Spleen (tissue), 11 donors: ENCODE measurements around the gene GLRX. TPM values are rescaled to one million over a fixed set of nuclear protein-coding genes. Genes with fewer than 3 reads are reported as not detected.
A peak's percentile ranks its signal among the peaks of the same experiment; 100 is the strongest.

ENCODE experiments used
- DNase-seq: peaks from one replicate; pipeline ENCODE4 v3.0.0-alpha.2; 2020
- H3K27ac ChIP-seq, 8 donors: fragments of 200-600 bp; sonication (generic) in 7 of 8; 1 replicate in 4 of 8; 2 replicates in 4 of 8; pipeline versions ENCODE4 v1.5.0 to v1.8.0; 2016 to 2021; ENCODE audit warnings: inconsistent platforms in 4 of 8, mild to moderate bottlenecking in 4 of 8, moderate library complexity in 1 of 8
- H3K27me3 ChIP-seq, 7 donors: fragments of 200-600 bp; sonication (generic) in 6 of 7; replicated peaks in 1 of 7; 1 replicate in 4 of 7; 2 replicates in 3 of 7; pipeline versions ENCODE4 v1.5.0 to v1.8.0; 2016 to 2021; ENCODE audit warnings: inconsistent platforms in 3 of 7, mild to moderate bottlenecking in 1 of 7
- H3K36me3 ChIP-seq, 6 donors: fragments of 200-600 bp; sonication (generic) in 5 of 6; 1 replicate in 4 of 6; 2 replicates in 2 of 6; pipeline versions ENCODE4 v1.5.0 to v1.8.0; 2016 to 2021; ENCODE audit warnings: inconsistent platforms in 2 of 6
- H3K4me1 ChIP-seq, 6 donors: fragments of 200-600 bp; sonication (generic) in 5 of 6; 1 replicate in 3 of 6; 2 replicates in 3 of 6; pipeline versions ENCODE4 v1.5.0 to v1.8.0; 2016 to 2021; ENCODE audit warnings: inconsistent platforms in 3 of 6
- H3K4me3 ChIP-seq, 8 donors: fragments of 200-600 bp; sonication (generic) in 7 of 8; 1 replicate in 4 of 8; 2 replicates in 4 of 8; pipeline versions ENCODE4 v1.5.0 to v1.8.0; 2016 to 2021; ENCODE audit warnings: inconsistent platforms in 4 of 8, mild to moderate bottlenecking in 4 of 8, moderate library complexity in 2 of 8
- H3K9me3 ChIP-seq, 8 donors: fragments of 200-600 bp; sonication (generic) in 7 of 8; 1 replicate in 4 of 8; 2 replicates in 4 of 8; pipeline versions ENCODE4 v1.5.0 to v1.8.0; 2016 to 2021; ENCODE audit warnings: inconsistent platforms in 4 of 8
- POLR2A ChIP-seq, 3 donors: fragments of 450-650 bp; IDR thresholded peaks; one replicate each; pipeline ENCODE4 v1.5.1; 2017; ENCODE audit warnings: antibody characterized with exemption in 3 of 3, mild to moderate bottlenecking in 1 of 3
- POLR2AphosphoS5 ChIP-seq, 3 donors: sonication (generic); formaldehyde crosslinking; IDR thresholded peaks; one replicate each; pipeline ENCODE4 v1.5.1; 2017; ENCODE audit warnings: antibody characterized with exemption in 3 of 3
- WGBS, 5 donors: extraction: QIAGEN DNeasy Blood & Tissue Kit in 3 of 5; methylation state at CpG; one replicate each; pipeline versions ENCODE4 v1.1.5 to v1.1.7; 2013 to 2018; 5-methylcytosine and 5-hydroxymethylcytosine counted together
- intact Hi-C: fragments of 100-400 bp; cut with DNase I; formaldehyde crosslinking; loops from one replicate; pipeline ENCODE4 v1.15.0; 2023; ENCODE audit warnings: low total_unique reads
- polyA plus RNA-seq, 3 donors: library from polyadenylated mRNA; stranded (reverse); fragments of 200-250 nt; gene quantifications; one replicate each; pipeline ENCODE4 v1.2.1, GENCODE V29; 2013
- total RNA-seq, 7 donors: library from RNA; depleted of rRNA in 3 of 7; stranded (reverse); fragments of >200 nt in 3 of 7; fragmentation: NEBNext Ultra II Directional in 4 of 7; extraction: Animal tissue kit (Norgen Biotek cat#: 25700) in 4 of 7; gene quantifications; one replicate each; pipeline versions ENCODE4 v1.1.0 to v1.2.1, GENCODE V29; 2016 to 2021
- TF ChIP-seq, protein P1 (sequence below), 11 experiments: fragments of 200-600 bp in 7 of 11; fragments of 450-650 bp in 4 of 11; sonication (generic) in 4 of 11; IDR thresholded peaks in 8 of 11; conservative IDR thresholded peaks in 3 of 11; 1 replicate in 7 of 11; 2 replicates in 4 of 11; pipeline versions ENCODE4 v1.4.0 to v1.8.0; 2016 to 2021; ENCODE audit warnings: antibody characterized with exemption in 11 of 11, inconsistent platforms in 4 of 11, mild to moderate bottlenecking in 1 of 11
- donor health status: healthy with polysubstance abuse.
- donor health status: DM: no; HTN: no; CAD: no; lungs with moderate emphysema.
- donor health status: DM: no; HTN: no; CAD: no.
- donor health status: Bipolar disorder and iron deficiency.
- donor health status: healthy.
- donor health status: DM: no; HTN: no; CAD: no.
- donor health status: DM: yes; HTN: yes; CAD: no.

GLRX gene
- total and polyA plus RNA-seq, 10 donors, result 59.3 to 149 (median 88.2) TPM

DNA sequence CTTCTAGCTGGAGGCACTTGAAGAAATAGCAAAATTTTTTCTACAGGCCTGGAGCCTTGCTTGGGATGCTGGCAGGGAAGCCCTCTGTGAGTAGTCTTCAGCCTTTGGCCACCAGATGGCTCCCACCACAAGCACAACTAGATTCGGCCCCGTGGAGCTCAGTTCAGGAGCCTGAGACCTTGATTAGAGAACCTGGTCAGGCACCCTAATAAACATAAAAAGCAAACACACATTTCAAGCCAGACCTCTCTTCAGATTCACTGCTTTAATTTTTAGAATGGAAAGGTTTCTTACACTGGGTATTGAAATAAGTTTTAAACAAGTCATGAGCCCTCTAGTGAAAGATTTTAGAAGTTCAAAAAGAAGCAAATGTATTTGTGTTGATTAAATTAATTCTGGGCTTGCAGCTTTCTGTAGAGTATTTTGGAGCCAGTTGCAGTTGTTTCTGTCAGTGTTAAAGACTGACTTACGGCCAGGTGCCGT, 41.4 kb downstream of the GLRX start:
- H3K4me3 ChIP-seq, result no peak overlapping the region

GRCh38 chr5:95780597-95780996, 41.9 kb downstream of the GLRX start:
- H3K4me1 ChIP-seq, result peaks cover 4 to 34% (median 16%) of the 10 kb centered on the region in 6 donors
- TF ChIP-seq POLR2AphosphoS5 (IDR thresholded peaks at IDR 0.05) (no peak), POLR2A (IDR thresholded peaks at IDR 0.05) (no peak)
- TF ChIP-seq, protein P1, sequence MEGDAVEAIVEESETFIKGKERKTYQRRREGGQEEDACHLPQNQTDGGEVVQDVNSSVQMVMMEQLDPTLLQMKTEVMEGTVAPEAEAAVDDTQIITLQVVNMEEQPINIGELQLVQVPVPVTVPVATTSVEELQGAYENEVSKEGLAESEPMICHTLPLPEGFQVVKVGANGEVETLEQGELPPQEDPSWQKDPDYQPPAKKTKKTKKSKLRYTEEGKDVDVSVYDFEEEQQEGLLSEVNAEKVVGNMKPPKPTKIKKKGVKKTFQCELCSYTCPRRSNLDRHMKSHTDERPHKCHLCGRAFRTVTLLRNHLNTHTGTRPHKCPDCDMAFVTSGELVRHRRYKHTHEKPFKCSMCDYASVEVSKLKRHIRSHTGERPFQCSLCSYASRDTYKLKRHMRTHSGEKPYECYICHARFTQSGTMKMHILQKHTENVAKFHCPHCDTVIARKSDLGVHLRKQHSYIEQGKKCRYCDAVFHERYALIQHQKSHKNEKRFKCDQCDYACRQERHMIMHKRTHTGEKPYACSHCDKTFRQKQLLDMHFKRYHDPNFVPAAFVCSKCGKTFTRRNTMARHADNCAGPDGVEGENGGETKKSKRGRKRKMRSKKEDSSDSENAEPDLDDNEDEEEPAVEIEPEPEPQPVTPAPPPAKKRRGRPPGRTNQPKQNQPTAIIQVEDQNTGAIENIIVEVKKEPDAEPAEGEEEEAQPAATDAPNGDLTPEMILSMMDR (IDR thresholded peaks at IDR 0.05 in 8 of 11, conservative IDR thresholded peaks at IDR 0.05 in 3 of 11), result no peak
- DNase-seq, result no peak
- intact Hi-C loops, result no loop called here
- no peaks in the 10 kb centered on the region for H3K9me3 ChIP-seq
- 67 to 78% (median 72%) methylated on average over 7 of the region's 7 CpGs for WGBS, 5 donors
- H3K36me3 ChIP-seq, result peaks cover 0 to 21% (median 0%) of the 10 kb centered on the region in 6 donors
- H3K4me3 ChIP-seq, result no peak overlapping the region
- H3K27ac ChIP-seq, result peak overlapping the region in 5 of 8 donors; percentile 26 to 59 (median 49)
- H3K27me3 ChIP-seq, result no peaks in the 10 kb centered on the region

More for the DNA sequence above, 41.4 kb downstream of the GLRX start:
- peak overlapping the region in 5 of 8 donors; percentile 26 to 59 (median 49) for H3K27ac ChIP-seq
- WGBS, 5 donors, result 30 to 38% (median 36%) methylated on average over 4 of the region's 4 CpGs
- intact Hi-C loops, result no loop called here
- peaks cover 4 to 34% (median 16%) of the 10 kb centered on the region in 6 donors for H3K4me1 ChIP-seq
- peaks cover 0 to 21% (median 0%) of the 10 kb centered on the region in 6 donors for H3K36me3 ChIP-seq
- no peaks in the 10 kb centered on the region for H3K27me3 ChIP-seq
- H3K9me3 ChIP-seq, result no peaks in the 10 kb centered on the region
- no peak for TF ChIP-seq POLR2A (IDR thresholded peaks at IDR 0.05)
- TF ChIP-seq, protein P1 (IDR thresholded peaks at IDR 0.05 in 8 of 11, conservative IDR thresholded peaks at IDR 0.05 in 3 of 11), result peak; percentile 77 to 92 (median 89)
- TF ChIP-seq POLR2AphosphoS5 (IDR thresholded peaks at IDR 0.05), result peak in 1 of 3 donors; percentile 25
- DNase-seq, result peak; percentile 92

GRCh38 chr5:95779611-95780010, 42.9 kb downstream of the GLRX start:
- 29 to 42% (median 36%) methylated on average over 2 of the region's 2 CpGs for WGBS, 5 donors
- Histone ChIP-seq H3K27me3 (no peaks in the 10 kb centered on the region), H3K36me3 (peaks cover 0 to 11% (median 0%) of the 10 kb centered on the region in 6 donors), H3K27ac (peak overlapping the region in 5 of 8 donors; percentile 29 to 59 (median 53)), H3K4me3 (no peak overlapping the region), H3K9me3 (no peaks in the 10 kb centered on the region), H3K4me1 (peaks cover 4 to 34% (median 16%) of the 10 kb centered on the region in 6 donors)
- no peak for DNase-seq
- intact Hi-C loops, result loop anchor here (10.0 kb wide), 2 partner anchors 115 to 565 kb away; no protein-coding TSS in a partner anchor
- no peak for TF ChIP-seq POLR2A (IDR thresholded peaks at IDR 0.05)
- TF ChIP-seq, protein P1 (IDR thresholded peaks at IDR 0.05 in 8 of 11, conservative IDR thresholded peaks at IDR 0.05 in 3 of 11), result no peak
- TF ChIP-seq POLR2AphosphoS5 (IDR thresholded peaks at IDR 0.05), result no peak

DNA sequence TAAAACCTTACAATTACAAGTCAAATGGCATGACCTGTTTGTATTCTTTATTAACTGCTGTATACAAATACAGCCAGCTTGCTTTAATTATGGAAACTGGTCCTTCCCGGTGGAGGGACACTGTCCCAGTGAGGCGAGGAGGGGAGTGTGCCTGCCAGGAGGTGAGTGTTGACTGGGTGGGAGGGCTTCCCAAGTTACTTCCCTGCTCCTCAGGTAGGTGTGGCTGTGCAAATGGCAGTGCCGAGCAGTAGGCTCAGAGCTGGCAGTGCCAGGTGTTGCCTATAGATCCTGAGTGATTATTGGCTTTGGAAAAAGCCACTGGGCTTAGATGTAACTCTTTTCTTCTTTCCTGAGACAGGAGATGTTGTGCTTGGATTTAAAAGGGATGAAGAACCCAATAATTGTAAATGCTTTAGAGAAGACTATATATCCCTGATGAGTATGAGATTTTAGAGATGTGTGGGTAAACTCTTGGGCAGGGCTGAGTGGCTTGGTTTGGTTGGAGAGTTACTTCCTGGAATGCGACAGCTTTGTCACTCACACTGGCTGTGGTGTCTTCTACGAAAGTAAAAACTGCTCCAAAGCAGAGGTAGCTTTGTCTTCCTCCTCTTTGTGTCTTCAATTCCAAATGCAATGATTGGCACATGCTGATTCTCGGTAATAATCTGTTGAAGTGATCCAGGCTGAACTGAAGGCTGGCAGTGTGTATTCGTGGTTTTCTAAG, 43.7 kb downstream of the GLRX start:
- Histone ChIP-seq H3K36me3 (peaks cover 0 to 4% (median 0%) of the 10 kb centered on the region in 6 donors), H3K27me3 (no peaks in the 10 kb centered on the region), H3K4me3 (no peak overlapping the region), H3K27ac (peak overlapping the region in 5 of 8 donors; percentile 29 to 59 (median 53)), H3K4me1 (peaks cover 4 to 38% (median 16%) of the 10 kb centered on the region in 6 donors), H3K9me3 (no peaks in the 10 kb centered on the region)
- WGBS, 5 donors, result 59 to 77% (median 68%) methylated on average over 7 of the region's 7 CpGs
- DNase-seq, result no peak
- TF ChIP-seq POLR2AphosphoS5 (IDR thresholded peaks at IDR 0.05) (no peak), POLR2A (IDR thresholded peaks at IDR 0.05) (no peak)
- TF ChIP-seq, protein P1 (IDR thresholded peaks at IDR 0.05 in 8 of 11, conservative IDR thresholded peaks at IDR 0.05 in 3 of 11), result no peak
- intact Hi-C loops, result loop anchor here (10.0 kb wide), 2 partner anchors 114 to 566 kb away; no protein-coding TSS in a partner anchor
